ENCODE results near the gene ICAM3. TPM values are rescaled to one million over a fixed set of nuclear protein-coding genes. Genes with fewer than 3 reads are reported as not detected.

ICAM3 gene
- total RNA-seq, 1 donor = 151 TPM

- Histone ChIP-seq H3K4me1 (ENCODE audit: insufficient read depth, low read length) (peaks cover 79% of the 10 kb centered on the region), H3K4me3 (ENCODE audit: low read length) (no peak overlapping the region), H3K27me3 (ENCODE audit: insufficient read depth, low read length) (peaks cover 79% of the 10 kb centered on the region), H3K9me3 (ENCODE audit: low read depth, low read length) (no peaks in the 10 kb centered on the region)
Observed at GRCh38 chr19:10292789-10293636, 46.4 kb downstream of the ICAM3 start.

- H3K4me3 ChIP-seq (ENCODE audit: low read length) = no peak overlapping the region
- H3K4me1 ChIP-seq (ENCODE audit: insufficient read depth, low read length) = peaks cover 87% of the 10 kb centered on the region
- peaks cover 85% of the 10 kb centered on the region for H3K27me3 ChIP-seq (ENCODE audit: insufficient read depth, low read length)
- H3K9me3 ChIP-seq (ENCODE audit: low read depth, low read length) = no peaks in the 10 kb centered on the region
Observed at GRCh38 chr19:10292206-10292788, 47.1 kb downstream of the ICAM3 start.

GRCh38 chr19:10291554-10292205, 47.7 kb downstream of the ICAM3 start:
- Histone ChIP-seq H3K9me3 (ENCODE audit: low read depth, low read length) (no peaks in the 10 kb centered on the region), H3K4me3 (ENCODE audit: low read length) (no peak overlapping the region), H3K27me3 (ENCODE audit: insufficient read depth, low read length) (peaks cover 84% of the 10 kb centered on the region), H3K4me1 (ENCODE audit: insufficient read depth, low read length) (peaks cover 93% of the 10 kb centered on the region)

GRCh38 chr19:10290876-10291553, 48.4 kb downstream of the ICAM3 start:
- Histone ChIP-seq H3K4me3 (ENCODE audit: low read length) (no peak overlapping the region), H3K27me3 (ENCODE audit: insufficient read depth, low read length) (peaks cover 82% of the 10 kb centered on the region), H3K9me3 (ENCODE audit: low read depth, low read length) (no peaks in the 10 kb centered on the region), H3K4me1 (ENCODE audit: insufficient read depth, low read length) (peaks cover 96% of the 10 kb centered on the region)

- Histone ChIP-seq H3K9me3 (ENCODE audit: low read depth, low read length) (no peaks in the 10 kb centered on the region), H3K4me3 (ENCODE audit: low read length) (no peak overlapping the region), H3K27me3 (ENCODE audit: insufficient read depth, low read length) (peaks cover 79% of the 10 kb centered on the region), H3K4me1 (ENCODE audit: insufficient read depth, low read length) (peaks cover 96% of the 10 kb centered on the region)
Observed at GRCh38 chr19:10290357-10290875, 49.0 kb downstream of the ICAM3 start.

- H3K27me3 ChIP-seq (ENCODE audit: insufficient read depth, low read length) = peaks cover 74% of the 10 kb centered on the region
- H3K9me3 ChIP-seq (ENCODE audit: low read depth, low read length) = no peaks in the 10 kb centered on the region
- no peak within 1 kb of the TSS for H3K4me3 ChIP-seq (ENCODE audit: low read length)
- H3K4me1 ChIP-seq (ENCODE audit: insufficient read depth, low read length) = peaks cover 95% of the 10 kb centered on the region
Observed at GRCh38 chr19:10289836-10290356, 49.5 kb downstream of the ICAM3 start, which contains the start of gene ICAM5. TSS of gene ICAM5 (plus strand) at chr19:10289952. CDS start at chr19:10290044, 92 bp downstream.

DNA sequence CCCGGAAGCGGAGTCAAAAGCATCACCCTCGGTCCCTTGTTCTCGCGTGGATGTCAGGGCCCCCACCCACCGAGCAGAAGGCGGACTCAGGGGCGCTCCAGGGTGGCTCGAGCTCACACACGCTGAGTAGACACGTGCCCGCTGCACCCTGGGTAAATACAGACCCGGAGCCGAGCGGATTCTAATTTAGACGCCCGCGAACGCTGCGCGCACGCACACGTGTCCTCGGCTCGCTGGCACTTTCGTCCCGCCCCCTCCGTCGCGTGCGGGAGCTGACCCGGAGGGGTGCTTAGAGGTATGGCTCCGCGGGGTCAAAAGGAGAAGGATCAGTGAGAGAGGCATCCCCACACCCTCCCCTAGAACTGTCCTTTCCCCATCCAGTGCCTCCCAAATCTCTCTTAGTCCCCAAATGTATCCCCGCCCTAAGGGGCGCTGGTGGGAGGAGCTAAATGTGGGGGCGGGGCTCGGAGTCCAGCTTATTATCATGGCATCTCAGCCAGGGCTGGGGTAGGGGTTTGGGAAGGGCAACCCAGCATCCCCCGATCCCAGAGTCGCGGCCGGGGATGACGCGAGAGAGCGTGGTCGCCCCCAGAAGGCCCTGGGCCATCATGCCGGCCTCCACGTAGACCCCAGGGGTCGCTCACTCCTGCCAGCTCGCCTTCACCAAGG, 50.1 kb downstream of the ICAM3 start:
- Histone ChIP-seq H3K4me3 (ENCODE audit: low read length) (no peak overlapping the region), H3K27me3 (ENCODE audit: insufficient read depth, low read length) (peaks cover 68% of the 10 kb centered on the region), H3K9me3 (ENCODE audit: low read depth, low read length) (no peaks in the 10 kb centered on the region), H3K4me1 (ENCODE audit: insufficient read depth, low read length) (peaks cover 89% of the 10 kb centered on the region)

DNA sequence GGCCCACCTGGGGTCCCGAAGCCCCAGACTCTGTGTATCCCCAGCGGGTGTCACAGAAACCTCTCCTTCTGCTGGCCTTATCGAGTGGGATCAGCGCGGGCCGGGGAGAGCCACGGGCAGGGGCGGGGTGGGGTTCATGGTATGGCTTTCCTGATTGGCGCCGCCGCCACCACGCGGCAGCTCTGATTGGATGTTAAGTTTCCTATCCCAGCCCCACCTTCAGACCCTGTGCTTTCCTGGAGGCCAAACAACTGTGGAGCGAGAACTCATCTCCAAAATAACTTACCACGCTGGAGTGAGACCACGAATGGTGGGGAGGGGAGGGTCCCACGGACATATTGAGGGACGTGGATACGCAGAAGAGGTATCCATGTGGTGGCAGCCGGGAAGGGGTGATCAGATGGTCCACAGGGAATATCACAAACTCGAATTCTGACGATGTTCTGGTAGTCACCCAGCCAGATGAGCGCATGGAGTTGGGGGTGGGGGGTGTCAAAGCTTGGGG, 50.7 kb downstream of the ICAM3 start:
- H3K4me3 ChIP-seq (ENCODE audit: low read length) = no peak overlapping the region
- peaks cover 87% of the 10 kb centered on the region for H3K4me1 ChIP-seq (ENCODE audit: insufficient read depth, low read length)
- H3K27me3 ChIP-seq (ENCODE audit: insufficient read depth, low read length) = peaks cover 62% of the 10 kb centered on the region
- H3K9me3 ChIP-seq (ENCODE audit: low read depth, low read length) = no peaks in the 10 kb centered on the region

- H3K4me1 ChIP-seq (ENCODE audit: insufficient read depth, low read length) = peaks cover 71% of the 10 kb centered on the region
- no peaks in the 10 kb centered on the region for H3K9me3 ChIP-seq (ENCODE audit: low read depth, low read length)
- no peak within 1 kb of the TSS for H3K4me3 ChIP-seq (ENCODE audit: low read length)
- peaks cover 46% of the 10 kb centered on the region for H3K27me3 ChIP-seq (ENCODE audit: insufficient read depth, low read length)
Observed at GRCh38 chr19:10286803-10287737, 52.4 kb downstream of the ICAM3 start, which contains the start of gene ICAM4. TSS of gene ICAM4 (plus strand) at chr19:10286955. CDS start at chr19:10287013, 58 bp downstream.

DNA sequence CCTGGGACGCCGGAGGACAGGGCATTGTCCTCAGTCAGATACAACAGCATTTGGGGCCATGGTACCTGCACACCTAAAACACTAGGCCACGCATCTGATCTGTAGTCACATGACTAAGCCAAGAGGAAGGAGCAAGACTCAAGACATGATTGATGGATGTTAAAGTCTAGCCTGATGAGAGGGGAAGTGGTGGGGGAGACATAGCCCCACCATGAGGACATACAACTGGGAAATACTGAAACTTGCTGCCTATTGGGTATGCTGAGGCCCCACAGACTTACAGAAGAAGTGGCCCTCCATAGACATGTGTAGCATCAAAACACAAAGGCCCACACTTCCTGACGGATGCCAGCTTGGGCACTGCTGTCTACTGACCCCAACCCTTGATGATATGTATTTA, 54.0 kb downstream of the ICAM3 start:
- Histone ChIP-seq H3K4me1 (ENCODE audit: insufficient read depth, low read length) (peaks cover 54% of the 10 kb centered on the region), H3K4me3 (ENCODE audit: low read length) (no peak overlapping the region), H3K9me3 (ENCODE audit: low read depth, low read length) (no peaks in the 10 kb centered on the region), H3K27me3 (ENCODE audit: insufficient read depth, low read length) (peaks cover 29% of the 10 kb centered on the region)

GRCh38 chr19:10284960-10285278, 54.5 kb downstream of the ICAM3 start:
- no peaks in the 10 kb centered on the region for H3K9me3 ChIP-seq (ENCODE audit: low read depth, low read length)
- H3K4me1 ChIP-seq (ENCODE audit: insufficient read depth, low read length) = peaks cover 49% of the 10 kb centered on the region
- H3K27me3 ChIP-seq (ENCODE audit: insufficient read depth, low read length) = peaks cover 25% of the 10 kb centered on the region
- no peak overlapping the region for H3K4me3 ChIP-seq (ENCODE audit: low read length)

- Histone ChIP-seq H3K4me1 (ENCODE audit: insufficient read depth, low read length) (peaks cover 49% of the 10 kb centered on the region), H3K9me3 (ENCODE audit: low read depth, low read length) (no peaks in the 10 kb centered on the region), H3K27me3 (ENCODE audit: insufficient read depth, low read length) (peaks cover 20% of the 10 kb centered on the region), H3K4me3 (ENCODE audit: low read length) (no peak overlapping the region)
Observed at GRCh38 chr19:10284065-10284959, 55.1 kb downstream of the ICAM3 start.
